ENCODE measurements around the gene KRT78. TPM values are rescaled to one million over a fixed set of nuclear protein-coding genes. Genes with fewer than 3 reads are reported as not detected.
A peak's percentile ranks its signal among the peaks of the same experiment; 100 is the strongest.

KRT78 gene
- polyA plus RNA-seq, 2 donors = 633 to 1,998 TPM

- H3K36me3 ChIP-seq (ENCODE audit: control insufficient read depth in 2 of 2, insufficient read depth in 2 of 2, low read length in 1 of 2) = no peaks in the 10 kb centered on the region
- 29 to 45% methylated on average over 9 of the region's 9 CpGs for WGBS, 2 donors
- H3K4me1 ChIP-seq (ENCODE audit: control insufficient read depth in 2 of 2, insufficient read depth in 2 of 2, low read length in 1 of 2) = peaks cover 12 to 48% of the 10 kb centered on the region in 2 donors
- peak overlapping the region; percentile 100 for H3K27ac ChIP-seq (ENCODE audit: low read depth in 2 of 2, low read length in 1 of 2)
- no peaks in the 10 kb centered on the region for H3K27me3 ChIP-seq (ENCODE audit: control insufficient read depth in 1 of 2, insufficient read depth in 2 of 2, low read length in 2 of 2)
- H3K4me3 ChIP-seq (ENCODE audit: low read depth in 1 of 2, low read length in 2 of 2) = peak overlapping the region in 1 of 2 donors; percentile 16
- no peaks in the 10 kb centered on the region for H3K9me3 ChIP-seq (ENCODE audit: control insufficient read depth in 2 of 2, insufficient read depth in 1 of 2, low read depth in 1 of 2, low read length in 1 of 2)
Observed at GRCh38 chr12:52871291-52872039, 22.7 kb upstream of the KRT78 start.

GRCh38 chr12:52870361-52871290 is 21.8 kb upstream of the KRT78 start:
- no peaks in the 10 kb centered on the region for H3K27me3 ChIP-seq (ENCODE audit: control insufficient read depth in 1 of 2, insufficient read depth in 2 of 2, low read length in 2 of 2)
- H3K4me1 ChIP-seq (ENCODE audit: control insufficient read depth in 2 of 2, insufficient read depth in 2 of 2, low read length in 1 of 2) = peaks cover 12 to 43% of the 10 kb centered on the region in 2 donors
- peak overlapping the region in 1 of 2 donors; percentile 16 for H3K4me3 ChIP-seq (ENCODE audit: low read depth in 1 of 2, low read length in 2 of 2)
- whole genome bisulfite sequencing, 2 donors = 33 to 37% methylated on average over 14 of the region's 14 CpGs
- no peaks in the 10 kb centered on the region for H3K36me3 ChIP-seq (ENCODE audit: control insufficient read depth in 2 of 2, insufficient read depth in 2 of 2, low read length in 1 of 2)
- H3K27ac ChIP-seq (ENCODE audit: low read depth in 2 of 2, low read length in 1 of 2) = peak overlapping the region; percentile 100
- H3K9me3 ChIP-seq (ENCODE audit: control insufficient read depth in 2 of 2, insufficient read depth in 1 of 2, low read depth in 1 of 2, low read length in 1 of 2) = no peaks in the 10 kb centered on the region

GRCh38 chr12:52867642-52868041 is 18.8 kb upstream of the KRT78 start:
- peak overlapping the region; percentile 100 for H3K27ac ChIP-seq (ENCODE audit: low read depth in 2 of 2, low read length in 1 of 2)
- H3K9me3 ChIP-seq (ENCODE audit: control insufficient read depth in 2 of 2, insufficient read depth in 1 of 2, low read depth in 1 of 2, low read length in 1 of 2) = no peaks in the 10 kb centered on the region
- no peaks in the 10 kb centered on the region for H3K36me3 ChIP-seq (ENCODE audit: control insufficient read depth in 2 of 2, insufficient read depth in 2 of 2, low read length in 1 of 2)
- H3K27me3 ChIP-seq (ENCODE audit: control insufficient read depth in 1 of 2, insufficient read depth in 2 of 2, low read length in 2 of 2) = no peaks in the 10 kb centered on the region
- H3K4me1 ChIP-seq (ENCODE audit: control insufficient read depth in 2 of 2, insufficient read depth in 2 of 2, low read length in 1 of 2) = peaks cover 8 to 30% of the 10 kb centered on the region in 2 donors
- 14 to 26% methylated on average over 9 of the region's 9 CpGs for WGBS, 2 donors
- peak overlapping the region in 1 of 2 donors; percentile 13 for H3K4me3 ChIP-seq (ENCODE audit: low read depth in 1 of 2, low read length in 2 of 2)

GRCh38 chr12:52867152-52867551 is 18.4 kb upstream of the KRT78 start:
- Histone ChIP-seq H3K4me1 (ENCODE audit: control insufficient read depth in 2 of 2, insufficient read depth in 2 of 2, low read length in 1 of 2) (peaks cover 6 to 26% of the 10 kb centered on the region in 2 donors), H3K9me3 (ENCODE audit: control insufficient read depth in 2 of 2, insufficient read depth in 1 of 2, low read depth in 1 of 2, low read length in 1 of 2) (no peaks in the 10 kb centered on the region), H3K36me3 (ENCODE audit: control insufficient read depth in 2 of 2, insufficient read depth in 2 of 2, low read length in 1 of 2) (no peaks in the 10 kb centered on the region), H3K27me3 (ENCODE audit: control insufficient read depth in 1 of 2, insufficient read depth in 2 of 2, low read length in 2 of 2) (no peaks in the 10 kb centered on the region), H3K4me3 (ENCODE audit: low read depth in 1 of 2, low read length in 2 of 2) (peak overlapping the region in 1 of 2 donors; percentile 13), H3K27ac (ENCODE audit: low read depth in 2 of 2, low read length in 1 of 2) (peak overlapping the region; percentile 100)
- 55 to 67% methylated on average over 5 of the region's 5 CpGs for WGBS, 2 donors

- Histone ChIP-seq H3K4me3 (ENCODE audit: low read depth in 1 of 2, low read length in 2 of 2) (no peak overlapping the region), H3K27ac (ENCODE audit: low read depth in 2 of 2, low read length in 1 of 2) (peak overlapping the region; percentile 87 to 88), H3K4me1 (ENCODE audit: control insufficient read depth in 2 of 2, insufficient read depth in 2 of 2, low read length in 1 of 2) (peaks cover 6 to 31% of the 10 kb centered on the region in 2 donors), H3K36me3 (ENCODE audit: control insufficient read depth in 2 of 2, insufficient read depth in 2 of 2, low read length in 1 of 2) (no peaks in the 10 kb centered on the region), H3K9me3 (ENCODE audit: control insufficient read depth in 2 of 2, insufficient read depth in 1 of 2, low read depth in 1 of 2, low read length in 1 of 2) (no peaks in the 10 kb centered on the region), H3K27me3 (ENCODE audit: control insufficient read depth in 1 of 2, insufficient read depth in 2 of 2, low read length in 2 of 2) (no peaks in the 10 kb centered on the region)
- 48 to 49% methylated on average over 10 of the region's 10 CpGs for WGBS, 2 donors
Observed at GRCh38 chr12:52865090-52865944, 16.5 kb upstream of the KRT78 start.

GRCh38 chr12:52862023-52862422 is 13.2 kb upstream of the KRT78 start:
- WGBS, 2 donors = 40 to 45% methylated on average over 2 of the region's 2 CpGs
- H3K27ac ChIP-seq (ENCODE audit: low read depth in 2 of 2, low read length in 1 of 2) = peak overlapping the region; percentile 84 to 92
- H3K9me3 ChIP-seq (ENCODE audit: control insufficient read depth in 2 of 2, insufficient read depth in 1 of 2, low read depth in 1 of 2, low read length in 1 of 2) = no peaks in the 10 kb centered on the region

GRCh38 chr12:52861511-52861910 is 12.7 kb upstream of the KRT78 start:
- no peaks in the 10 kb centered on the region for H3K27me3 ChIP-seq (ENCODE audit: control insufficient read depth in 1 of 2, insufficient read depth in 2 of 2, low read length in 2 of 2)
- H3K27ac ChIP-seq (ENCODE audit: low read depth in 2 of 2, low read length in 1 of 2) = peak overlapping the region; percentile 84 to 92
- H3K4me1 ChIP-seq (ENCODE audit: control insufficient read depth in 2 of 2, insufficient read depth in 2 of 2, low read length in 1 of 2) = peaks cover 2 to 22% of the 10 kb centered on the region in 2 donors
- no peaks in the 10 kb centered on the region for H3K36me3 ChIP-seq (ENCODE audit: control insufficient read depth in 2 of 2, insufficient read depth in 2 of 2, low read length in 1 of 2)
- H3K4me3 ChIP-seq (ENCODE audit: low read depth in 1 of 2, low read length in 2 of 2) = no peak overlapping the region
- WGBS, 2 donors = 75 to 82% methylated on average over 7 of the region's 7 CpGs
- no peaks in the 10 kb centered on the region for H3K9me3 ChIP-seq (ENCODE audit: control insufficient read depth in 2 of 2, insufficient read depth in 1 of 2, low read depth in 1 of 2, low read length in 1 of 2)

More at GRCh38 chr12:52862023-52862422, 13.2 kb upstream of the KRT78 start:
- no peaks in the 10 kb centered on the region for H3K27me3 ChIP-seq (ENCODE audit: control insufficient read depth in 1 of 2, insufficient read depth in 2 of 2, low read length in 2 of 2)
- H3K4me1 ChIP-seq (ENCODE audit: control insufficient read depth in 2 of 2, insufficient read depth in 2 of 2, low read length in 1 of 2) = peaks cover 2 to 24% of the 10 kb centered on the region in 2 donors
- no peak overlapping the region for H3K4me3 ChIP-seq (ENCODE audit: low read depth in 1 of 2, low read length in 2 of 2)
- no peaks in the 10 kb centered on the region for H3K36me3 ChIP-seq (ENCODE audit: control insufficient read depth in 2 of 2, insufficient read depth in 2 of 2, low read length in 1 of 2)

- Histone ChIP-seq H3K27ac (ENCODE audit: low read depth in 2 of 2, low read length in 1 of 2) (peak overlapping the region; percentile 95 to 99), H3K9me3 (ENCODE audit: control insufficient read depth in 2 of 2, insufficient read depth in 1 of 2, low read depth in 1 of 2, low read length in 1 of 2) (no peaks in the 10 kb centered on the region), H3K27me3 (ENCODE audit: control insufficient read depth in 1 of 2, insufficient read depth in 2 of 2, low read length in 2 of 2) (no peaks in the 10 kb centered on the region), H3K4me3 (ENCODE audit: low read depth in 1 of 2, low read length in 2 of 2) (no peak overlapping the region), H3K4me1 (ENCODE audit: control insufficient read depth in 2 of 2, insufficient read depth in 2 of 2, low read length in 1 of 2) (peaks cover 2 to 18% of the 10 kb centered on the region in 2 donors), H3K36me3 (ENCODE audit: control insufficient read depth in 2 of 2, insufficient read depth in 2 of 2, low read length in 1 of 2) (no peaks in the 10 kb centered on the region)
- whole genome bisulfite sequencing, 2 donors = 34 to 37% methylated on average over 6 of the region's 6 CpGs
Observed at GRCh38 chr12:52860102-52860823, 11.5 kb upstream of the KRT78 start.

Data from esophagus (tissue), 2 donors.